Activated T-cell treated with anti-CD3 and anti-CD28 coated beads, Interleukin-2, amount 50 U/mL, for 72 hours (primary cell): ENCODE results near the gene NLRP13. TPM values are rescaled to one million over a fixed set of nuclear protein-coding genes. Genes with fewer than 3 reads are reported as not detected.
"Not testable (repeated sequence)": the region's sequence is repeated elsewhere in the genome, so short reads cannot be mapped to it uniquely, and the experiment has no call there.

Experiments used
- ATAC-seq, 2 donors: fragments of 150-1000 bp; cut with Tn5 transposase; replicated peaks in 1 of 2; 2 replicates each; pipeline ENCODE4 v1.10.0; 2021; ENCODE audit warnings: moderate library complexity in 2 of 2, mild to moderate bottlenecking in 1 of 2
- DNase-seq, 2 donors: peaks; one replicate each; pipeline ENCODE4 v3.0.0; 2021 to 2022; ENCODE audit warnings: mixed read lengths in 1 of 2
- H3K27ac Mint-ChIP-seq: one replicate; pipeline ENCODE4 v1.8.0; 2022; ENCODE audit warnings: mild to moderate bottlenecking, moderate library complexity, mixed read lengths
- H3K27me3 Mint-ChIP-seq: one replicate; pipeline ENCODE4 v1.8.0; 2022; ENCODE audit warnings: low read depth, mixed read lengths
- H3K36me3 Mint-ChIP-seq, 2 donors: one replicate each; pipeline ENCODE4 v1.8.0; 2022; ENCODE audit warnings: mixed read lengths in 2 of 2, mild to moderate bottlenecking in 1 of 2; ENCODE audit not compliant: insufficient read depth in 2 of 2
- H3K4me1 Mint-ChIP-seq: one replicate; pipeline ENCODE4 v1.8.0; 2022; ENCODE audit warnings: low read depth, mixed read lengths
- H3K4me3 Mint-ChIP-seq, 2 donors: one replicate each; pipeline ENCODE4 v1.8.0; 2022; ENCODE audit warnings: mild to moderate bottlenecking in 2 of 2, mixed read lengths in 2 of 2, moderate library complexity in 2 of 2
- H3K9me3 Mint-ChIP-seq, 2 donors: one replicate each; pipeline ENCODE4 v1.8.0; 2022; ENCODE audit warnings: mixed read lengths in 2 of 2
- total RNA-seq, 2 donors: library from RNA; stranded (reverse); gene quantifications; one replicate each; pipeline ENCODE4 v1.2.3, GENCODE V29; 2022

NLRP13 gene
- not detected for total RNA-seq

GRCh38 chr19:55931936-55932386 lies at the start of gene NLRP13:
Gene NLRP13 (minus strand): TSS chr19:55932336. CDS start chr19:55932311, 25 bp downstream.
- Mint-ChIP-seq H3K4me3 (no peak within 1 kb of the TSS), H3K4me1 (no peaks in the 10 kb centered on the region), H3K27me3 (no peaks in the 10 kb centered on the region), H3K36me3 (peaks cover 1 to 2% of the 10 kb centered on the region in 2 donors), H3K27ac (no peak within 1 kb of the TSS), H3K9me3 (peaks cover 6 to 9% of the 10 kb centered on the region in 2 donors)
- DNase-seq (no peak), ATAC-seq (no peak)

- no peak for DNase-seq
- no peak for ATAC-seq
These were observed 48.3 kb upstream of the NLRP13 start for GRCh38 chr19:55980415-55980814.

GRCh38 chr19:55973982-55974381 lies 41.8 kb upstream of the NLRP13 start:
- Mint-ChIP-seq H3K36me3 (peaks cover 1 to 2% of the 10 kb centered on the region in 2 donors), H3K9me3 (peaks cover 9 to 17% of the 10 kb centered on the region in 2 donors), H3K4me1 (no peaks in the 10 kb centered on the region), H3K27me3 (no peaks in the 10 kb centered on the region), H3K4me3 (no peak overlapping the region), H3K27ac (no peak overlapping the region)
- DNase-seq (no peak), ATAC-seq (no peak)

More at GRCh38 chr19:55980415-55980814, 48.3 kb upstream of the NLRP13 start:
- Mint-ChIP-seq H3K27ac (no peak overlapping the region), H3K36me3 (peaks cover 0 to 2% of the 10 kb centered on the region in 2 donors), H3K4me3 (no peak overlapping the region), H3K27me3 (no peaks in the 10 kb centered on the region), H3K4me1 (no peaks in the 10 kb centered on the region), H3K9me3 (peaks cover 5 to 9% of the 10 kb centered on the region in 2 donors)

- no peak overlapping the region for H3K4me3 Mint-ChIP-seq
- H3K4me1 Mint-ChIP-seq, result no peaks in the 10 kb centered on the region
- no peak overlapping the region for H3K27ac Mint-ChIP-seq
- H3K9me3 Mint-ChIP-seq, result peaks cover under 1 to 3% of the 10 kb centered on the region in 2 donors
- peaks cover 0 to 2% of the 10 kb centered on the region in 2 donors for H3K36me3 Mint-ChIP-seq
- no peaks in the 10 kb centered on the region for H3K27me3 Mint-ChIP-seq
- no peak for DNase-seq
- ATAC-seq, result no peak
These were observed 30.1 kb upstream of the NLRP13 start for GRCh38 chr19:55962186-55962585.

- no peaks in the 10 kb centered on the region for H3K9me3 Mint-ChIP-seq
- H3K27me3 Mint-ChIP-seq, result no peaks in the 10 kb centered on the region
- H3K4me3 Mint-ChIP-seq, result no peak overlapping the region
- DNase-seq, result no peak
- H3K27ac Mint-ChIP-seq, result no peak overlapping the region
- no peaks in the 10 kb centered on the region for H3K4me1 Mint-ChIP-seq
- no peaks in the 10 kb centered on the region for H3K36me3 Mint-ChIP-seq
- ATAC-seq, result no peak
These were observed 28.0 kb upstream of the NLRP13 start for GRCh38 chr19:55959996-55960675.

- ATAC-seq (no peak), DNase-seq (no peak)
- Mint-ChIP-seq H3K27me3 (no peaks in the 10 kb centered on the region), H3K27ac (no peak overlapping the region), H3K36me3 (no peaks in the 10 kb centered on the region), H3K4me1 (no peaks in the 10 kb centered on the region), H3K4me3 (no peak overlapping the region), H3K9me3 (no peaks in the 10 kb centered on the region)
These were observed 26.2 kb upstream of the NLRP13 start for GRCh38 chr19:55958356-55958755.

GRCh38 chr19:55956431-55956830 lies 24.3 kb upstream of the NLRP13 start:
- DNase-seq (no peak), ATAC-seq (no peak)
- Mint-ChIP-seq H3K4me1 (no peaks in the 10 kb centered on the region), H3K27ac (no peak overlapping the region), H3K4me3 (no peak overlapping the region), H3K36me3 (no peaks in the 10 kb centered on the region), H3K9me3 (no peaks in the 10 kb centered on the region), H3K27me3 (no peaks in the 10 kb centered on the region)

GRCh38 chr19:55950566-55950965 lies 18.4 kb upstream of the NLRP13 start:
- H3K9me3 Mint-ChIP-seq, result peaks cover 2 to 10% of the 10 kb centered on the region in 2 donors
- not testable (repeated sequence) for DNase-seq, H3K27ac Mint-ChIP-seq, ATAC-seq, H3K4me3 Mint-ChIP-seq, H3K27me3 Mint-ChIP-seq, H3K36me3 Mint-ChIP-seq, H3K4me1 Mint-ChIP-seq

GRCh38 chr19:55947532-55947931 lies 15.4 kb upstream of the NLRP13 start, which contains the start of gene NLRP8:
Gene NLRP8 (plus strand): TSS chr19:55947832.
- Mint-ChIP-seq H3K27ac (no peak within 1 kb of the TSS), H3K4me3 (no peak within 1 kb of the TSS), H3K4me1 (no peaks in the 10 kb centered on the region), H3K27me3 (no peaks in the 10 kb centered on the region), H3K9me3 (peaks cover 2 to 15% of the 10 kb centered on the region in 2 donors), H3K36me3 (no peaks in the 10 kb centered on the region)
- no peak for DNase-seq
- no peak for ATAC-seq

- no peaks in the 10 kb centered on the region for H3K27me3 Mint-ChIP-seq
- peaks cover 8% of the 10 kb centered on the region in 2 donors for H3K9me3 Mint-ChIP-seq
- no peak overlapping the region for H3K4me3 Mint-ChIP-seq
These were observed 8.2 kb upstream of the NLRP13 start for GRCh38 chr19:55940306-55940705.

GRCh38 chr19:55939206-55939605 lies 7.1 kb upstream of the NLRP13 start:
- DNase-seq (no peak), ATAC-seq (no peak)
- no peaks in the 10 kb centered on the region for H3K27me3 Mint-ChIP-seq
- H3K9me3 Mint-ChIP-seq, result peaks cover 8 to 11% of the 10 kb centered on the region in 2 donors
- peaks cover 3 to 4% of the 10 kb centered on the region in 2 donors for H3K36me3 Mint-ChIP-seq
- no peaks in the 10 kb centered on the region for H3K4me1 Mint-ChIP-seq
- H3K27ac Mint-ChIP-seq, result no peak overlapping the region
- no peak overlapping the region for H3K4me3 Mint-ChIP-seq

More at GRCh38 chr19:55940306-55940705, 8.2 kb upstream of the NLRP13 start:
- no peak overlapping the region for H3K27ac Mint-ChIP-seq
- ATAC-seq, result no peak
- H3K36me3 Mint-ChIP-seq, result peaks cover 3 to 4% of the 10 kb centered on the region in 2 donors
- no peak for DNase-seq
- no peaks in the 10 kb centered on the region for H3K4me1 Mint-ChIP-seq

- Mint-ChIP-seq H3K27me3 (no peaks in the 10 kb centered on the region), H3K9me3 (peaks cover 5 to 6% of the 10 kb centered on the region in 2 donors), H3K4me1 (no peaks in the 10 kb centered on the region), H3K27ac (no peak overlapping the region), H3K36me3 (peaks cover 2 to 4% of the 10 kb centered on the region in 2 donors), H3K4me3 (no peak overlapping the region)
- DNase-seq (no peak), ATAC-seq (no peak)
These were observed 3.1 kb upstream of the NLRP13 start for GRCh38 chr19:55935206-55935605.

GRCh38 chr19:55930996-55931515 lies 1.1 kb downstream of the NLRP13 start:
- H3K4me1 Mint-ChIP-seq, result no peaks in the 10 kb centered on the region
- ATAC-seq (no peak), DNase-seq (no peak)
- no peak overlapping the region for H3K27ac Mint-ChIP-seq
- H3K27me3 Mint-ChIP-seq, result no peaks in the 10 kb centered on the region
- peaks cover 1 to 2% of the 10 kb centered on the region in 2 donors for H3K36me3 Mint-ChIP-seq
- no peak overlapping the region for H3K4me3 Mint-ChIP-seq
- peaks cover 8 to 9% of the 10 kb centered on the region in 2 donors for H3K9me3 Mint-ChIP-seq
